Parathyroid adenoma (tissue), 2 donors: ENCODE measurements around the gene TERT.

ENCODE experiments used
- H2AFZ ChIP-seq: fragments of 300-600 bp; sonication (generic); one replicate; pipeline ENCODE4 v1.7.0; 2017; ENCODE audit warnings: antibody characterized with exemption, mild to moderate bottlenecking
- H3K27ac ChIP-seq: fragments of 300-600 bp; sonication (generic); one replicate; pipeline ENCODE4 v1.7.0; 2017
- H3K27me3 ChIP-seq: fragments of 300-600 bp; sonication (generic); one replicate; pipeline ENCODE4 v1.7.0; 2017; ENCODE audit warnings: low read length; ENCODE audit not compliant: control insufficient read depth, insufficient read depth
- H3K36me3 ChIP-seq: fragments of 300-600 bp; sonication (generic); one replicate; pipeline ENCODE4 v1.7.0; 2017; ENCODE audit warnings: low read length; ENCODE audit not compliant: control insufficient read depth, insufficient read depth
- H3K4me1 ChIP-seq: fragments of 300-600 bp; sonication (generic); one replicate; pipeline ENCODE4 v1.7.0; 2017; ENCODE audit warnings: control low read depth
- H3K4me2 ChIP-seq: fragments of 300-600 bp; sonication (generic); one replicate; pipeline ENCODE4 v1.7.0; 2017; ENCODE audit warnings: low read length
- H3K4me3 ChIP-seq: fragments of 300-600 bp; sonication (generic); one replicate; pipeline ENCODE4 v1.7.0; 2017; ENCODE audit warnings: low read depth, low read length
- H3K79me2 ChIP-seq: fragments of 300-600 bp; sonication (generic); one replicate; pipeline ENCODE4 v1.7.0; 2017; ENCODE audit warnings: control low read depth
- H3K9ac ChIP-seq: fragments of 300-600 bp; sonication (generic); one replicate; pipeline ENCODE4 v1.7.0; 2017; ENCODE audit warnings: mild to moderate bottlenecking
- H3K9me3 ChIP-seq: fragments of 300-600 bp; sonication (generic); one replicate; pipeline ENCODE4 v1.7.0; 2017; ENCODE audit warnings: low read length; ENCODE audit not compliant: control insufficient read depth
- CTCF ChIP-seq: fragments of 300-600 bp; sonication (generic); IDR thresholded peaks from one replicate; pipeline ENCODE4 v1.7.0; 2017; ENCODE audit warnings: antibody characterized with exemption, mild to moderate bottlenecking
- donor health status: primary hyperparathyroidism.

TERT gene

GRCh38 chr5:1220831-1221230 is 74.0 kb downstream of the TERT start:
- Histone ChIP-seq H3K9me3 (no peaks in the 10 kb centered on the region), H3K36me3 (no peaks in the 10 kb centered on the region), H3K27me3 (no peaks in the 10 kb centered on the region), H3K79me2 (no peaks in the 10 kb centered on the region), H3K4me1 (no peaks in the 10 kb centered on the region), H3K27ac (no peak overlapping the region), H3K4me3 (no peak overlapping the region), H3K9ac (no peak overlapping the region), H3K4me2 (no peak overlapping the region), H2AFZ (no peak overlapping the region)
- no peak for TF ChIP-seq CTCF

- Histone ChIP-seq H3K27me3 (no peaks in the 10 kb centered on the region), H3K9me3 (no peaks in the 10 kb centered on the region), H3K4me3 (no peak overlapping the region), H2AFZ (no peak overlapping the region), H3K36me3 (no peaks in the 10 kb centered on the region), H3K4me2 (no peak overlapping the region), H3K27ac (no peak overlapping the region), H3K4me1 (no peaks in the 10 kb centered on the region), H3K9ac (no peak overlapping the region), H3K79me2 (no peaks in the 10 kb centered on the region)
- TF ChIP-seq CTCF = no peak
These were observed 74.5 kb downstream of the TERT start for GRCh38 chr5:1220351-1220750.

- H2AFZ ChIP-seq = no peak overlapping the region
- H3K27ac ChIP-seq = no peak overlapping the region
- no peak for TF ChIP-seq CTCF
- no peaks in the 10 kb centered on the region for H3K4me1 ChIP-seq
- H3K4me2 ChIP-seq = no peak overlapping the region
- H3K79me2 ChIP-seq = no peaks in the 10 kb centered on the region
- no peak overlapping the region for H3K4me3 ChIP-seq
- H3K9me3 ChIP-seq = no peaks in the 10 kb centered on the region
- no peaks in the 10 kb centered on the region for H3K36me3 ChIP-seq
- H3K9ac ChIP-seq = no peak overlapping the region
- H3K27me3 ChIP-seq = no peaks in the 10 kb centered on the region
These were observed 75.1 kb downstream of the TERT start for GRCh38 chr5:1219768-1220100.

GRCh38 chr5:1219098-1219767 is 75.6 kb downstream of the TERT start:
- Histone ChIP-seq H2AFZ (no peak overlapping the region), H3K79me2 (no peaks in the 10 kb centered on the region), H3K4me2 (no peak overlapping the region), H3K27me3 (no peaks in the 10 kb centered on the region), H3K4me1 (no peaks in the 10 kb centered on the region), H3K27ac (no peak overlapping the region), H3K9me3 (no peaks in the 10 kb centered on the region), H3K9ac (no peak overlapping the region), H3K4me3 (no peak overlapping the region), H3K36me3 (no peaks in the 10 kb centered on the region)
- no peak for TF ChIP-seq CTCF

- no peaks in the 10 kb centered on the region for H3K4me1 ChIP-seq
- no peak for TF ChIP-seq CTCF
- H3K36me3 ChIP-seq = no peaks in the 10 kb centered on the region
- no peak overlapping the region for H3K9ac ChIP-seq
- H2AFZ ChIP-seq = no peak overlapping the region
- no peaks in the 10 kb centered on the region for H3K79me2 ChIP-seq
- H3K27me3 ChIP-seq = no peaks in the 10 kb centered on the region
- no peak overlapping the region for H3K4me3 ChIP-seq
- H3K4me2 ChIP-seq = no peak overlapping the region
- H3K9me3 ChIP-seq = no peaks in the 10 kb centered on the region
- H3K27ac ChIP-seq = no peak overlapping the region
These were observed 76.4 kb downstream of the TERT start for GRCh38 chr5:1218351-1219080.
